Measurements from ENCODE around the gene EFNA4. TPM values are rescaled to one million over a fixed set of nuclear protein-coding genes. Genes with fewer than 3 reads are reported as not detected.

The EFNA4 gene
- polyA plus RNA-seq, 2 of the 4 experiments (the other 2 are of a cell fraction) = 3.1 to 8.7 TPM

DNA sequence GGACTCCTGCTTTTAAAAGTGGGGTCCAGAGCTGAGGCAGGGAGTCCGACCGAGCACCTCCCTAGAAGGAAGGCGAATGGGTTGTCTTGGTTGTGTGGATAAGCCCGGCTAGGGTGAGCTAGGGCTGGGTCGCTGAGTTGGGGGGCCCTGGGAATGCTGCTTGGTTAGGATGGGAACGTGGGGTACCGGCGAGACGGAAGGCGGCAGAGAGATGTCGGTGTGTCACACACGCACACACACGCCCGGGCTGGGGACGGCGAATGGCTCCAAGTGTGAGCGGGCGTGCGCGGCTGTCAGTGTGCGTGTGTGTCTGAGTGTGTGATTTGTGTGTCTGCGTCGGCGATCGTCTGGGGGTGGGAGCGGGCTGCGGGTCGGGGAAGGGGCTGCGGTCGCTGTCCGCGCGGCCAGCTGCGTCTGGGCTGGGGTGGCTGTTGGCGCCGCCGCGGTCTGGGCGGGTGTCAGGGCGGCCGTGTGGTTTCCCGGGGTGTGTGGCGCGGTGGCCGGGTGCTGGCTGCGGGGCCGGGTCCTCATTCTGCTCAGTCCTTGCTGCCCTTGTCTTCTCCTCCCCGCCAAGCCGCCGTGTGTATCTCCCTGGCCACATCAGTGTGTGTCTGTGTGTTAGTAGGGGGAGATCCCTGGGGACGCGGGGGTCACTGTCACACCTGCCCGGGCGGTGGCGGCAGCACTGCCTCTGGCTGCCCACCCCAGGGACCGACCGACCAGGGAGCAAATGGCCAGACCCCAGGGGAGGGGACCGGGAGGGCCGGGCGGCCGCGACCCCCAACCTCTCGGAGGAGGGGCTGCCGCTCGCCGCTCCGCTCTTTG, 16.2 kb downstream of the EFNA4 start:
- Histone ChIP-seq H3K4me2 (peak overlapping the region; percentile 99), H3K4me3 (peak overlapping the region; percentile 55), H3K27ac (peak overlapping the region in 1 of 2 experiments; percentile 43; a peak in 3 of 6 replicates), H3K9me3 (no peaks in the 10 kb centered on the region), H3K4me1 (peaks cover 51% of the 10 kb centered on the region)
- ATAC-seq (peak in 1 of 2 experiments; percentile 35; a peak in 3 of 6 replicates), DNase-seq (ENCODE audit: low read depth in 1 of 2, low spot score in 1 of 2) (no peak), FAIRE-seq (no peak)
- CTCF ChIA-PET = interaction anchor here (1.9 to 17.9 kb wide), 5 partner anchors 9 to 410 kb away, joined by 3 to 319 read pairs (median 10); partner anchors contain the start of genes ADAM15 and EFNA4
- WGBS (ENCODE audit: missing lambda C conversion rate) = 7% methylated on average over 21 of the region's 67 CpGs
- TF ChIP-seq HES2 (IDR thresholded peaks at IDR 0.05) (no peak), RNF2 (IDR thresholded peaks at IDR 0.05; ENCODE audit: borderline replicate concordance, low read depth) (0 out of 2 replicates have a peak, but pooled peaks have one; percentile 51)
- POLR2A ChIA-PET = no interaction called here

GRCh38 chr1:155080312-155081228, 17.0 kb downstream of the EFNA4 start:
- CTCF ChIA-PET = interaction anchor here (0.6 to 17.9 kb wide), 7 partner anchors 10 to 521 kb away, joined by 3 to 319 read pairs (median 4); partner anchors contain the start of genes ADAM15, EFNA4 and KRTCAP2
- H3K4me3 ChIP-seq = peak overlapping the region; percentile 55
- no peak for FAIRE-seq
- DNase-seq (ENCODE audit: low read depth in 1 of 2, low spot score in 1 of 2) = no peak
- no peak for ATAC-seq
- peak overlapping the region; percentile 99 for H3K4me2 ChIP-seq
- POLR2A ChIA-PET = interaction anchor here (0.5 to 1.0 kb wide), 2 partner anchors 93 to 107 kb away, joined by 3 to 4 read pairs; partner anchors contain the start of gene KRTCAP2
- no peaks in the 10 kb centered on the region for H3K9me3 ChIP-seq
- peaks cover 52% of the 10 kb centered on the region for H3K4me1 ChIP-seq
- peak overlapping the region in 1 of 2 experiments; percentile 43; a peak in 3 of 6 replicates for H3K27ac ChIP-seq
- no peak for TF ChIP-seq HMGXB4 (CRISPR knock-in tag; IDR thresholded peaks at IDR 0.05; ENCODE audit: borderline replicate concordance)
- TF ChIP-seq, protein P1, sequence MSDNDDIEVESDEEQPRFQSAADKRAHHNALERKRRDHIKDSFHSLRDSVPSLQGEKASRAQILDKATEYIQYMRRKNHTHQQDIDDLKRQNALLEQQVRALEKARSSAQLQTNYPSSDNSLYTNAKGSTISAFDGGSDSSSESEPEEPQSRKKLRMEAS (IDR thresholded peaks at IDR 0.05) = 0 out of 2 replicates have a peak, but pooled peaks have one; percentile 28
- 0 out of 2 replicates have a peak, but pooled peaks have one; percentile 16 for TF ChIP-seq E2F6 (IDR thresholded peaks at IDR 0.05; ENCODE audit: borderline replicate concordance, low read depth)
- TF ChIP-seq USF2 (IDR thresholded peaks at IDR 0.05) = peak; percentile 89
- TF ChIP-seq BHLHE40 (IDR thresholded peaks at IDR 0.05; ENCODE audit: low read depth, low read length) = peak; percentile 75
- no peak for TF ChIP-seq HOXB13 (CRISPR knock-in tag; IDR thresholded peaks at IDR 0.05; ENCODE audit: low read depth)
- TF ChIP-seq, protein P2, sequence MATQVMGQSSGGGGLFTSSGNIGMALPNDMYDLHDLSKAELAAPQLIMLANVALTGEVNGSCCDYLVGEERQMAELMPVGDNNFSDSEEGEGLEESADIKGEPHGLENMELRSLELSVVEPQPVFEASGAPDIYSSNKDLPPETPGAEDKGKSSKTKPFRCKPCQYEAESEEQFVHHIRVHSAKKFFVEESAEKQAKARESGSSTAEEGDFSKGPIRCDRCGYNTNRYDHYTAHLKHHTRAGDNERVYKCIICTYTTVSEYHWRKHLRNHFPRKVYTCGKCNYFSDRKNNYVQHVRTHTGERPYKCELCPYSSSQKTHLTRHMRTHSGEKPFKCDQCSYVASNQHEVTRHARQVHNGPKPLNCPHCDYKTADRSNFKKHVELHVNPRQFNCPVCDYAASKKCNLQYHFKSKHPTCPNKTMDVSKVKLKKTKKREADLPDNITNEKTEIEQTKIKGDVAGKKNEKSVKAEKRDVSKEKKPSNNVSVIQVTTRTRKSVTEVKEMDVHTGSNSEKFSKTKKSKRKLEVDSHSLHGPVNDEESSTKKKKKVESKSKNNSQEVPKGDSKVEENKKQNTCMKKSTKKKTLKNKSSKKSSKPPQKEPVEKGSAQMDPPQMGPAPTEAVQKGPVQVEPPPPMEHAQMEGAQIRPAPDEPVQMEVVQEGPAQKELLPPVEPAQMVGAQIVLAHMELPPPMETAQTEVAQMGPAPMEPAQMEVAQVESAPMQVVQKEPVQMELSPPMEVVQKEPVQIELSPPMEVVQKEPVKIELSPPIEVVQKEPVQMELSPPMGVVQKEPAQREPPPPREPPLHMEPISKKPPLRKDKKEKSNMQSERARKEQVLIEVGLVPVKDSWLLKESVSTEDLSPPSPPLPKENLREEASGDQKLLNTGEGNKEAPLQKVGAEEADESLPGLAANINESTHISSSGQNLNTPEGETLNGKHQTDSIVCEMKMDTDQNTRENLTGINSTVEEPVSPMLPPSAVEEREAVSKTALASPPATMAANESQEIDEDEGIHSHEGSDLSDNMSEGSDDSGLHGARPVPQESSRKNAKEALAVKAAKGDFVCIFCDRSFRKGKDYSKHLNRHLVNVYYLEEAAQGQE (IDR thresholded peaks at IDR 0.05) = no peak
- TF ChIP-seq NPAS2 (CRISPR knock-in tag; IDR thresholded peaks at IDR 0.05; ENCODE audit: borderline replicate concordance) = peak; percentile 44; the same call in 1 of the 2 replicates
- WGBS (ENCODE audit: missing lambda C conversion rate) = 12% methylated on average over 15 of the region's 71 CpGs

All from A549 (cell line).